MCF 10A (cell line): Measurements from ENCODE around the gene MAP2K6. TPM values are rescaled to one million over a fixed set of nuclear protein-coding genes. Genes with fewer than 3 reads are reported as not detected.

Source experiments
- BruUV-seq: library from RNA; stranded (reverse); fragments of 400-500 nt; replicated peaks from 2 replicates; lab custom pipeline; 2021; lab: Mats Ljungman, UMichigan
- CTCF ChIA-PET: fragments of 300-600 bp; sonication (Branson Sonifier 250); formaldehyde crosslinking; extraction: SDS; loops from one replicate; lab custom pipeline; 2021; ENCODE audit warnings: antibody characterized with exemption, inconsistent platforms; lab: Yijun Ruan, JAX
- POLR2A ChIA-PET: fragments of 300-600, 350-650 bp; sonication (Branson Sonifier 250); formaldehyde crosslinking; extraction: SDS; loops from one replicate; lab custom pipeline; 2020; ENCODE audit warnings: antibody characterized with exemption, inconsistent platforms; lab: Yijun Ruan, JAX
- DNase-seq: peaks from one replicate; pipeline ENCODE4 v3.0.0-alpha.2; 2018; ENCODE audit not compliant: unreplicated experiment
- H3K27ac Mint-ChIP-seq: one replicate; pipeline ENCODE4 v1.8.0; 2022; ENCODE audit warnings: mild to moderate bottlenecking, low read depth, mixed read lengths; ENCODE audit not compliant: unreplicated experiment
- H3K27me3 Mint-ChIP-seq: one replicate; pipeline ENCODE4 v1.8.0; 2022; ENCODE audit warnings: mixed read lengths; ENCODE audit not compliant: insufficient read depth, unreplicated experiment
- H3K36me3 Mint-ChIP-seq: one replicate; pipeline ENCODE4 v1.8.0; 2022; ENCODE audit warnings: mild to moderate bottlenecking, moderate library complexity, mixed read lengths; ENCODE audit not compliant: insufficient read depth, unreplicated experiment
- H3K4me1 Mint-ChIP-seq: one replicate; pipeline ENCODE4 v1.8.0; 2022; ENCODE audit warnings: mixed read lengths; ENCODE audit not compliant: insufficient read depth, unreplicated experiment
- H3K4me3 Mint-ChIP-seq: one replicate; pipeline ENCODE4 v1.8.0; 2022; ENCODE audit warnings: mild to moderate bottlenecking, moderate library complexity, mixed read lengths; ENCODE audit not compliant: unreplicated experiment
- H3K9me3 Mint-ChIP-seq: one replicate; pipeline ENCODE4 v1.8.0; 2022; ENCODE audit warnings: mixed read lengths; ENCODE audit not compliant: unreplicated experiment
- CTCF ChIP-seq: fragments of 200-600 bp; IDR thresholded peaks from one replicate; pipeline ENCODE4 v1.8.0; 2022; ENCODE audit warnings: antibody characterized with exemption, mild to moderate bottlenecking; ENCODE audit not compliant: unreplicated experiment
- intact Hi-C: fragments of 100-400 bp; cut with micrococcal nuclease; formaldehyde crosslinking; loops from 2 replicates; pipeline ENCODE4 v1.14.1; 2022
- total RNA-seq: library from RNA; stranded (reverse); gene quantifications from 2 replicates; pipeline ENCODE4 v1.2.3, GENCODE V29; 2022

MAP2K6 gene
- total RNA-seq, 1 experiment from 2014 or later = 0.28 TPM

DNA sequence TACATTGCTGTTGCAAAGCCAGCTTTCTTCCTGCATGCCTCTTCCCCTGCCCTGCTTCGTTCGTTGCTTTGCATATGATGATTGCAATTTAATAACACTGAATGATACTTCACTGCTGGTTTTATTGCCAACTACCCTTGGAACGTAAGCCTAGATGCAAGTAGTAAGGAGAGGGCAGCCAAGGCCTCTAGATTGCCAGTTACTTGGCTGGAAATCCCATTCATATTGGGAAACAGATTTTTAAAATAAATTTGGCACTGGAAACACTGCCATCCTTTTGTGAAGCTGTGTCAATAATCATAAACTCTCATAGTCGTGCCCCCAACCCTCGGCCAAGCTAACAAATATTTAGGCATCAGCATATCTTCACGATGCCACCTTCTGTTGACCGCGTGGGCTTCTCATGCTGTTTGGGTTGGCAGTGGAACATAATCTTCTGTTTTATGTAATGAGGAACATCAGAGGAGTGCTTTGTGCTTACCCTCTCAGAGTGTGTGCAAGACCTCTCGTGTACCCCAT is 86.5 kb downstream of the MAP2K6 start:
- H3K27me3 Mint-ChIP-seq = no peaks in the 10 kb centered on the region
- intact Hi-C loops = no loop called here
- peaks cover 21% of the 10 kb centered on the region for H3K4me1 Mint-ChIP-seq
- H3K27ac Mint-ChIP-seq = peak overlapping the region; percentile 65
- no peaks in the 10 kb centered on the region for H3K36me3 Mint-ChIP-seq
- no peak for TF ChIP-seq CTCF
- no peaks in the 10 kb centered on the region for H3K9me3 Mint-ChIP-seq
- no peak overlapping the region for H3K4me3 Mint-ChIP-seq
- no peak for DNase-seq
- no TSS peak for BruUV-seq
- ChIA-PET CTCF (interaction anchor here (0.6 to 2.1 kb wide), 3 partner anchors 23 to 1124 kb away, joined by 3 to 4 read pairs (median 4); no protein-coding TSS in a partner anchor), POLR2A (interaction anchor here (0.6 to 1.4 kb wide), 4 partner anchors 21 to 172 kb away, joined by 3 to 5 read pairs (median 4); no protein-coding TSS in a partner anchor)

- POLR2A ChIA-PET = interaction anchor here (0.6 to 1.4 kb wide), 5 partner anchors 21 to 175 kb away, joined by 3 to 5 read pairs (median 5); partner anchors contain the start of gene ABCA5
- CTCF ChIA-PET = interaction anchor here (0.6 to 2.1 kb wide), 6 partner anchors 23 to 1283 kb away, joined by 3 to 5 read pairs (median 4); no protein-coding TSS in a partner anchor
- Mint-ChIP-seq H3K27me3 (no peaks in the 10 kb centered on the region), H3K36me3 (no peaks in the 10 kb centered on the region), H3K9me3 (no peaks in the 10 kb centered on the region), H3K4me3 (peak overlapping the region; percentile 57), H3K4me1 (peaks cover 21% of the 10 kb centered on the region), H3K27ac (peak overlapping the region; percentile 65)
- BruUV-seq = no TSS peak
- no peak for TF ChIP-seq CTCF
- DNase-seq = peak; percentile 65
- intact Hi-C loops = no loop called here
These were observed 87.3 kb downstream of the MAP2K6 start for GRCh38 chr17:69501591-69502468.

DNA sequence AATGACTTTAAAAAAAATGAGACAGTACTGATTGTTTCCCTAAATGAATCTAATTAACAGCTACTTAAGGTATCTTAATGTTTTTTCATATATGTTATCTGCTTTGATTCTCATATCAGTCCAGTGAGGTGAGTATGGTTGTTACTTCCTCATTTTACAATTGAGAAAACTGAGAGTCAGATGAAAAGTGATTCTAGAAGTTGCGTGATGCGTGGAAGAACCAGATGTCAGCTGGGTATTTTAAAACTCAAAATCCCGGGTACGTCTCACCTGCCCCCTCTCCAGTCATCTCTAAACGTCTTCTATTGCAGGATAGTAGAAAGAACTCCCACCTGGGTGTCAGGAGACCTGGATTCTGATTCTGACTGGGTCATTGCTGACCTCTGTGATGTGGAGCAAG is 89.2 kb downstream of the MAP2K6 start:
- no peak for TF ChIP-seq CTCF
- ChIA-PET POLR2A (interaction anchor here (1.2 kb wide), 1 partner anchor 177 kb away, joined by 4 read pairs; the partner anchor contains the start of gene ABCA5), CTCF (interaction anchor here (0.7 to 2.0 kb wide), 4 partner anchors 8 to 1128 kb away, joined by 3 to 5 read pairs (median 4); no protein-coding TSS in a partner anchor)
- intact Hi-C loops = no loop called here
- Mint-ChIP-seq H3K27me3 (no peaks in the 10 kb centered on the region), H3K4me1 (peaks cover 21% of the 10 kb centered on the region), H3K27ac (no peak overlapping the region), H3K9me3 (no peaks in the 10 kb centered on the region), H3K36me3 (no peaks in the 10 kb centered on the region), H3K4me3 (no peak overlapping the region)
- BruUV-seq = no TSS peak
- DNase-seq = no peak

DNA sequence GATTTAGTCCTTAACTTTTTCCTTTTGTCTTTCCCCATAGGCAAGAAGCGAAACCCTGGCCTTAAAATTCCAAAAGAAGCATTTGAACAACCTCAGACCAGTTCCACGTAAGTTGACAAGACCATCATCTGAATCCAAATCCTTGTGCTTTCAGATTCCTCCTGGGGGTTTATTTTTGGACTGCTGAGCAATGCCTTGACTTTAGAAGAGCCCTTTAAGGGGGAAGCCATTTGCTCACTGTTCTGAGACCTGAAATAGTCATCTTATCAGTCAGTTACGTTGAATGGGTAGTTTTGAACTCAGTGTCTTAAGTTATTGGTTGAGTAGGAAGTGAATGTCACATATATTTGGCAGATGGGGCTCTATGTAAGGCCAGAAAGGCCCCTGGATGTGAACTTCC is 91.2 kb downstream of the MAP2K6 start:
- ChIA-PET CTCF (interaction anchor here (0.6 to 1.1 kb wide), 4 partner anchors 40 to 1399 kb away, joined by 3 to 5 read pairs (median 4); no protein-coding TSS in a partner anchor), POLR2A (interaction anchor here (0.9 to 1.5 kb wide), 3 partner anchors 9 to 34 kb away, joined by 3 read pairs; no protein-coding TSS in a partner anchor)
- H3K36me3 Mint-ChIP-seq = no peaks in the 10 kb centered on the region
- BruUV-seq = no TSS peak
- H3K9me3 Mint-ChIP-seq = no peaks in the 10 kb centered on the region
- TF ChIP-seq CTCF = no peak
- DNase-seq = no peak
- H3K27ac Mint-ChIP-seq = no peak overlapping the region
- intact Hi-C loops = no loop called here
- peaks cover 15% of the 10 kb centered on the region for H3K4me1 Mint-ChIP-seq
- H3K27me3 Mint-ChIP-seq = no peaks in the 10 kb centered on the region
- no peak overlapping the region for H3K4me3 Mint-ChIP-seq
